Measurements from ENCODE around the gene PEA15. TPM values are rescaled to one million over a fixed set of nuclear protein-coding genes. Genes with fewer than 3 reads are reported as not detected.

Gene PEA15
- total and polyA plus RNA-seq, 4 donors: 8.1 to 44.5 (median 11.1) TPM

- H3K36me3 ChIP-seq (ENCODE audit: control insufficient read depth in 4 of 4, insufficient read depth in 3 of 4, low read depth in 1 of 4, low read length in 3 of 4): peaks cover 5 to 92% (median 86%) of the 10 kb centered on the region in 4 donors
- DNase-seq (ENCODE audit: low spot score): no peak
- no peak overlapping the region for H3K27ac ChIP-seq (ENCODE audit: low read depth in 1 of 2, low read length in 2 of 2)
- H3K9me3 ChIP-seq (ENCODE audit: control insufficient read depth in 4 of 4, low read length in 3 of 4): no peaks in the 10 kb centered on the region
- no peak overlapping the region for H3K9ac ChIP-seq (ENCODE audit: low read depth in 1 of 2, low read length in 2 of 2)
- H3K4me1 ChIP-seq (ENCODE audit: control insufficient read depth in 4 of 4, insufficient read depth in 4 of 4, low read length in 3 of 4): no peaks in the 10 kb centered on the region
- no peak for TF ChIP-seq RXRA (IDR thresholded peaks at IDR 0.05)
- TF ChIP-seq CTCF (IDR thresholded peaks at IDR 0.05; ENCODE audit: low read depth, low read length, missing input control): no peak
- no peak for TF ChIP-seq TAF1 (conservative IDR thresholded peaks at IDR 0.05)
- TF ChIP-seq GABPA (IDR thresholded peaks at IDR 0.05 in 1 of 2, conservative IDR thresholded peaks at IDR 0.05 in 1 of 2): no peak
- TF ChIP-seq FOXA2 (IDR thresholded peaks at IDR 0.05): no peak
- no peak for TF ChIP-seq MAX (IDR thresholded peaks at IDR 0.05)
- TF ChIP-seq YY1 (IDR thresholded peaks at IDR 0.05): no peak
- TF ChIP-seq EGR1 (IDR thresholded peaks at IDR 0.05; ENCODE audit: low read depth in 2 of 2): no peak
- no peak for TF ChIP-seq SP1 (IDR thresholded peaks at IDR 0.05)
- no peak for TF ChIP-seq ZBTB33 (IDR thresholded peaks at IDR 0.05)
- WGBS: 95% methylated on average over 2 of the region's 2 CpGs
- H3K4me3 ChIP-seq (ENCODE audit: low read depth in 1 of 3, low read length in 3 of 3): no peak overlapping the region
- no peaks in the 10 kb centered on the region for H3K27me3 ChIP-seq (ENCODE audit: control insufficient read depth in 4 of 4, insufficient read depth in 4 of 4, low read length in 3 of 4)
These were observed 21.4 kb downstream of the PEA15 start for GRCh38 chr1:160226623-160227022.

- Histone ChIP-seq H3K4me1 (ENCODE audit: control insufficient read depth in 4 of 4, insufficient read depth in 4 of 4, low read length in 3 of 4) (no peaks in the 10 kb centered on the region), H3K9ac (ENCODE audit: low read depth in 1 of 2, low read length in 2 of 2) (no peak overlapping the region), H3K36me3 (ENCODE audit: control insufficient read depth in 4 of 4, insufficient read depth in 3 of 4, low read depth in 1 of 4, low read length in 3 of 4) (peaks cover 8 to 90% (median 84%) of the 10 kb centered on the region in 4 donors), H3K27me3 (ENCODE audit: control insufficient read depth in 4 of 4, insufficient read depth in 4 of 4, low read length in 3 of 4) (no peaks in the 10 kb centered on the region), H3K9me3 (ENCODE audit: control insufficient read depth in 4 of 4, low read length in 3 of 4) (no peaks in the 10 kb centered on the region), H3K27ac (ENCODE audit: low read depth in 1 of 2, low read length in 2 of 2) (no peak overlapping the region), H3K4me3 (ENCODE audit: low read depth in 1 of 3, low read length in 3 of 3) (no peak overlapping the region)
- 90% methylated on average over 4 of the region's 4 CpGs for WGBS
- TF ChIP-seq SP1 (IDR thresholded peaks at IDR 0.05) (no peak), JUND (IDR thresholded peaks at IDR 0.05) (no peak), MAX (IDR thresholded peaks at IDR 0.05) (no peak), NR2F2 (IDR thresholded peaks at IDR 0.05) (no peak), FOXA1 (IDR thresholded peaks at IDR 0.05) (no peak), REST (IDR thresholded peaks at IDR 0.05) (no peak), TAF1 (conservative IDR thresholded peaks at IDR 0.05) (no peak), FOXA2 (IDR thresholded peaks at IDR 0.05) (no peak), HNF4G (IDR thresholded peaks at IDR 0.05) (no peak), HNF4A (conservative IDR thresholded peaks at IDR 0.05) (no peak), GABPA (IDR thresholded peaks at IDR 0.05 in 1 of 2, conservative IDR thresholded peaks at IDR 0.05 in 1 of 2) (no peak), YY1 (IDR thresholded peaks at IDR 0.05) (no peak), ATF3 (IDR thresholded peaks at IDR 0.05) (no peak), CTCF (IDR thresholded peaks at IDR 0.05; ENCODE audit: low read depth, low read length, missing input control) (no peak), EGR1 (IDR thresholded peaks at IDR 0.05; ENCODE audit: low read depth in 2 of 2) (no peak)
- DNase-seq (ENCODE audit: low spot score): no peak
These were observed 21.9 kb downstream of the PEA15 start for GRCh38 chr1:160227034-160227433.
